ENCODE results near the gene IFI35. TPM values are rescaled to one million over a fixed set of nuclear protein-coding genes. Genes with fewer than 3 reads are reported as not detected.
"Not testable (repeated sequence)": the region's sequence is repeated elsewhere in the genome, so short reads cannot be mapped to it uniquely, and the experiment has no call there.

IFI35 gene
- total RNA-seq, 1 donor from 2014 or later: 0.79 TPM

DNA sequence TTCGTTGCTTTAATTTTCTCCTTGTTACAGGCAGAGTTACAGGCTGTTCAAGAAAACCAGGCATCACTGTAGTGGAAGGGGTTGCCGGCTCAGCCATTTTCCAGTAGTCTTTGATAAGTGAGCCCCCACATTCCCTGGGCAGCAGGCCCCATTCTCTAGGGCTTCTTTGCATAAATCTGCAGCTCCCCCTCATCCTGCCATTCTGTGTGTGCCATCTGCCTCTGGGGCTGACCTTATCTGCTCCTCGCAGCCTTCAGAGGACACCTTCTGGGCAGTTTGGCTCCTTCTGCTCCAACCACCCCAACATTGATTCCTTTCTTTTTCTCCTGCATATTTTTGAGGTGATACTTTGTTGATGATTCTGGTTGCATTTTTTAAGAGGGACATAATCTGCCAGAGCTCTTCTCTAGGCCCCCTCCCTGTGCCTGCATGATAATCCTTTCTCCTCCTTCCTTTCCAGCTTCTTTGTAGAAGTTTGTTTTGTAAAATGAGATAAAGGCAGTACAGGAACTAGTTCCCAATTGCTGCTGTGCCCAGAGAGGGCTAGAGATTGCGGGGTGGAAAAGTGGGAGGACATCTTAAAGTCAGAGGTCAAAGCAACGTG, 35.5 kb downstream of the IFI35 start:
- no peak for DNase-seq (ENCODE audit: low read depth)
- no peak for FAIRE-seq
- Histone ChIP-seq H3K36me3 (ENCODE audit: control insufficient read depth, insufficient read depth, low read length) (no peaks in the 10 kb centered on the region), H3K27me3 (ENCODE audit: control insufficient read depth, insufficient read depth, low read length) (no peaks in the 10 kb centered on the region), H3K4me3 (ENCODE audit: low read depth, low read length) (no peak overlapping the region)
- no peak for TF ChIP-seq CTCF (IDR thresholded peaks at IDR 0.05; ENCODE audit: insufficient read depth, low read length, severe bottlenecking)

DNA sequence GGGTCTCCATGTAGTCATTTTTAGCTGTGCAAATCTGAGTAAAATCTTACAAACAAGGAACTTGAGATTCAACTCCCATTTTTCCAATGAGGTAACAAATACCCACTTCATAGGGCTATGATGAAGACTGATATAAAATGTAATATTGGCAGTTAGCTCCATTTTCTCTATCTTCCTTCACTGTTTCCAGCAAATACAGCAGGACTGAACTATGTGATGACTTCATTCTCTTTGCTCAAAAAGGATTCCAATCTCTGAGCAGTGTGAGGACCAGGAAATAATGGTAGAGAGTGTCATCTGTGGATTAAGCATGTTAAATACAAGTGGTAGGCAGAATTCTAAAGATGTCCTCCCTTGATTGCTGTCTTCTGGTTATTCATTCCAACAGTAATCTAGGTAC, 36.7 kb downstream of the IFI35 start:
- Histone ChIP-seq H3K27me3 (ENCODE audit: control insufficient read depth, insufficient read depth, low read length) (no peaks in the 10 kb centered on the region), H3K4me3 (ENCODE audit: low read depth, low read length) (no peak overlapping the region), H3K36me3 (ENCODE audit: control insufficient read depth, insufficient read depth, low read length) (no peaks in the 10 kb centered on the region)
- no peak for TF ChIP-seq CTCF (IDR thresholded peaks at IDR 0.05; ENCODE audit: insufficient read depth, low read length, severe bottlenecking)
- DNase-seq (ENCODE audit: low read depth): no peak
- FAIRE-seq: no peak

GRCh38 chr17:43044024-43044423, 37.4 kb downstream of the IFI35 start:
- no peak overlapping the region for H3K4me3 ChIP-seq (ENCODE audit: low read depth, low read length)
- H3K27me3 ChIP-seq (ENCODE audit: control insufficient read depth, insufficient read depth, low read length): no peaks in the 10 kb centered on the region
- FAIRE-seq: no peak
- no peaks in the 10 kb centered on the region for H3K36me3 ChIP-seq (ENCODE audit: control insufficient read depth, insufficient read depth, low read length)
- TF ChIP-seq CTCF (IDR thresholded peaks at IDR 0.05; ENCODE audit: insufficient read depth, low read length, severe bottlenecking): no peak
- no peak for DNase-seq (ENCODE audit: low read depth)

DNA sequence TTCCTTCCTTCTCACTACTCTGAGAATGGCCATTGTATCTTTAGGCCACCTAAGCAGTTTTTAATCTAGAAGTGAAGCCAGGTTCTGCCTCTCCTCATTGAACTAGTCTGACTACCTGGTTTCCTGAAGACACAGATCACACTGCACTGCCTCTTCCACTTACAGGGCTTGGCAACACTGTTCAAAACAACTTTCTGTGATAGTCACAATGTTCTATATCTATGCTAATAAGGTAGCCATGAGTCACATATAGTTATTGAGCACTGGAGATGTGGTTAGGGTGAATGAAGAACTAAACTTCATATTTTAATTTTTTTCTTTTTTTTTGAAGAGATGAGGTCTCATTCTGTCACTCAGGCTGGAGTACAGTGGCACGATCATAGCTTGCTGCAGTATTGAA, 45.4 kb downstream of the IFI35 start:
- no peak for FAIRE-seq
- peak; percentile 7 for DNase-seq (ENCODE audit: low read depth)
- Histone ChIP-seq H3K36me3 (ENCODE audit: control insufficient read depth, insufficient read depth, low read length) (peaks cover 4% of the 10 kb centered on the region), H3K4me3 (ENCODE audit: low read depth, low read length) (no peak overlapping the region), H3K27me3 (ENCODE audit: control insufficient read depth, insufficient read depth, low read length) (no peaks in the 10 kb centered on the region)
- no peak for TF ChIP-seq CTCF (IDR thresholded peaks at IDR 0.05; ENCODE audit: insufficient read depth, low read length, severe bottlenecking)

- not testable (repeated sequence) for FAIRE-seq; H3K4me3 ChIP-seq (ENCODE audit: low read depth, low read length); H3K36me3 ChIP-seq (ENCODE audit: control insufficient read depth, insufficient read depth, low read length); DNase-seq (ENCODE audit: low read depth); H3K27me3 ChIP-seq (ENCODE audit: control insufficient read depth, insufficient read depth, low read length)
Measured at GRCh38 chr17:43053008-43053407, 46.4 kb downstream of the IFI35 start.

GRCh38 chr17:43056051-43056450, 49.5 kb downstream of the IFI35 start:
- Histone ChIP-seq H3K27me3 (ENCODE audit: control insufficient read depth, insufficient read depth, low read length) (no peaks in the 10 kb centered on the region), H3K36me3 (ENCODE audit: control insufficient read depth, insufficient read depth, low read length) (peaks cover 4% of the 10 kb centered on the region), H3K4me3 (ENCODE audit: low read depth, low read length) (no peak overlapping the region)
- DNase-seq (ENCODE audit: low read depth): no peak
- no peak for FAIRE-seq
- TF ChIP-seq CTCF (IDR thresholded peaks at IDR 0.05; ENCODE audit: insufficient read depth, low read length, severe bottlenecking): no peak

Measured in bronchial epithelial cell (primary cell).